CD4-positive, alpha-beta T cell (primary cell): ENCODE measurements around the gene CADPS. TPM values are rescaled to one million over a fixed set of nuclear protein-coding genes. Genes with fewer than 3 reads are reported as not detected.

Experiments
- ATAC-seq: fragments of 200-7000 bp; cut with Tn5 transposase; one replicate; pipeline ENCODE4 v1.10.0; 2022; ENCODE audit warnings: mild to moderate bottlenecking; ENCODE audit not compliant: poor library complexity
- CTCF ChIA-PET: fragments of 350-600 bp; sonication (Branson Sonifier 250); formaldehyde crosslinking; loops from one replicate; lab custom pipeline; 2021; ENCODE audit warnings: antibody characterized with exemption, inconsistent platforms; lab: Charles Lee
- POLR2A ChIA-PET: fragments of 350-600 bp; sonication (Branson Sonifier 250); formaldehyde crosslinking; loops from one replicate; lab custom pipeline; 2021; ENCODE audit warnings: antibody characterized with exemption, inconsistent platforms; lab: Charles Lee
- DNase-seq, 14 experiments: peaks; one replicate each; pipeline ENCODE4 v3.0.0-alpha.2; 2013 to 2020; ENCODE audit warnings: mixed read lengths in 2 of 14
- H3K27ac ChIP-seq, 2 donors: one replicate each; pipeline versions ENCODE4 v1.5.1 to v1.7.0; 2013; ENCODE audit warnings: low read length in 2 of 2, low read depth in 1 of 2, mild to moderate bottlenecking in 1 of 2
- H3K27me3 ChIP-seq, 2 experiments: 1 replicate in 1 of 2; 2 replicates in 1 of 2; pipeline versions ENCODE4 v1.6.1 to v1.7.0; 2013; ENCODE audit warnings: low read length in 2 of 2, control low read depth in 1 of 2, mild to moderate bottlenecking in 1 of 2, moderate library complexity in 1 of 2; ENCODE audit not compliant: insufficient read depth in 2 of 2, control insufficient read depth in 1 of 2
- H3K36me3 ChIP-seq: one replicate; pipeline ENCODE4 v1.6.1; 2013; ENCODE audit warnings: low read length, control low read depth; ENCODE audit not compliant: insufficient read depth
- H3K4me1 ChIP-seq: one replicate; pipeline ENCODE4 v1.6.1; 2013; ENCODE audit warnings: low read length, control low read depth; ENCODE audit not compliant: insufficient read depth
- H3K4me3 ChIP-seq: one replicate; pipeline ENCODE4 v1.5.1; 2013; ENCODE audit warnings: mild to moderate bottlenecking, low read length, moderate library complexity
- H3K9me3 ChIP-seq, 2 experiments: 1 replicate in 1 of 2; 2 replicates in 1 of 2; pipeline versions ENCODE4 v1.6.1 to v1.7.0; 2013; ENCODE audit warnings: low read length in 2 of 2, mild to moderate bottlenecking in 2 of 2, control low read depth in 1 of 2, moderate library complexity in 1 of 2; ENCODE audit not compliant: control insufficient read depth in 1 of 2, insufficient read depth in 1 of 2
- H3K27ac Mint-ChIP-seq: one replicate; pipeline ENCODE4 v1.8.0; 2020; ENCODE audit warnings: mixed read lengths
- H3K27me3 Mint-ChIP-seq: one replicate; pipeline ENCODE4 v1.8.0; 2021; ENCODE audit warnings: mixed read lengths
- H3K36me3 Mint-ChIP-seq: one replicate; pipeline ENCODE4 v1.8.0; 2021; ENCODE audit warnings: low read depth, mixed read lengths
- H3K4me1 Mint-ChIP-seq: one replicate; pipeline ENCODE4 v1.8.0; 2021; ENCODE audit warnings: low read depth, mixed read lengths
- H3K4me3 Mint-ChIP-seq: one replicate; pipeline ENCODE4 v1.8.0; 2020; ENCODE audit warnings: mild to moderate bottlenecking, mixed read lengths
- H3K9me3 Mint-ChIP-seq: one replicate; pipeline ENCODE4 v1.8.0; 2020; ENCODE audit warnings: mixed read lengths
- intact Hi-C, 2 experiments: fragments of 100-400 bp; cut with DNase I in 1 of 2; cut with micrococcal nuclease in 1 of 2; formaldehyde crosslinking; loops; one replicate each; pipeline versions ENCODE4 v1.15.1 to v1.9.0; 2023 to 2025; cut with DNase I, micrococcal nuclease
- total RNA-seq, 174 experiments: library from RNA in 2 of 174; stranded (reverse) in 2 of 174; gene quantifications; one replicate each; pipeline ENCODE4 v1.2.3 and lab custom pipeline; 2021 to 2026
- TF ChIP-seq, protein P1 (sequence below): fragments of 200-600 bp; IDR thresholded peaks from one replicate; pipeline ENCODE4 v1.8.0; 2022; ENCODE audit warnings: antibody characterized with exemption, mild to moderate bottlenecking

Gene CADPS
- total RNA-seq, 2 experiments from 2014 or later, result not detected

DNA sequence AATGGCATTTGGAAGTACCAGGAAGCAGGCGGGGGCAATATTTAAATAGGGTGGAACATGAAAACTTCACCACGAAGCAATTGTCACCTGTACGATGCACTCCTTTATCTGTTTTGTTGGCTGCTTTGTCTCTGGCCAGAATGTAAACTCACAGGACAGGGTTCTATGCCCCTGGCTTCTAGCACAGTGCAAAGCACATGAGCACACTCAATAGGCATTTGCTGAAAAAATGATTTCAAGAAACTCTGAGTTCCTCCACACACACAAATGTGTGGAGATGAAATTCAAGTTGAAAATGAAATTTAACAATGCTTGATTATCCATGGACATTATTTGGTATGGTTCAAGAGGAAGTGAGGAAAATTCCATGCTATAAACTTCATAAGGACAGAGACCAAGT, 272.2 kb downstream of the CADPS start:
- Mint-ChIP-seq H3K9me3 (no peaks in the 10 kb centered on the region), H3K36me3 (no peaks in the 10 kb centered on the region), H3K27ac (no peak overlapping the region), H3K4me1 (no peaks in the 10 kb centered on the region), H3K27me3 (no peaks in the 10 kb centered on the region), H3K4me3 (no peak overlapping the region)
- Histone ChIP-seq H3K4me3 (no peak overlapping the region), H3K9me3 (peaks cover 0 to 6% of the 10 kb centered on the region in 2 experiments), H3K27ac (no peak overlapping the region), H3K4me1 (no peaks in the 10 kb centered on the region), H3K27me3 (no peaks in the 10 kb centered on the region), H3K36me3 (no peaks in the 10 kb centered on the region)
- DNase-seq (no peak), ATAC-seq (no peak)
- intact Hi-C loops, result no loop called here
- POLR2A ChIA-PET, result no interaction called here
- TF ChIP-seq, protein P1, sequence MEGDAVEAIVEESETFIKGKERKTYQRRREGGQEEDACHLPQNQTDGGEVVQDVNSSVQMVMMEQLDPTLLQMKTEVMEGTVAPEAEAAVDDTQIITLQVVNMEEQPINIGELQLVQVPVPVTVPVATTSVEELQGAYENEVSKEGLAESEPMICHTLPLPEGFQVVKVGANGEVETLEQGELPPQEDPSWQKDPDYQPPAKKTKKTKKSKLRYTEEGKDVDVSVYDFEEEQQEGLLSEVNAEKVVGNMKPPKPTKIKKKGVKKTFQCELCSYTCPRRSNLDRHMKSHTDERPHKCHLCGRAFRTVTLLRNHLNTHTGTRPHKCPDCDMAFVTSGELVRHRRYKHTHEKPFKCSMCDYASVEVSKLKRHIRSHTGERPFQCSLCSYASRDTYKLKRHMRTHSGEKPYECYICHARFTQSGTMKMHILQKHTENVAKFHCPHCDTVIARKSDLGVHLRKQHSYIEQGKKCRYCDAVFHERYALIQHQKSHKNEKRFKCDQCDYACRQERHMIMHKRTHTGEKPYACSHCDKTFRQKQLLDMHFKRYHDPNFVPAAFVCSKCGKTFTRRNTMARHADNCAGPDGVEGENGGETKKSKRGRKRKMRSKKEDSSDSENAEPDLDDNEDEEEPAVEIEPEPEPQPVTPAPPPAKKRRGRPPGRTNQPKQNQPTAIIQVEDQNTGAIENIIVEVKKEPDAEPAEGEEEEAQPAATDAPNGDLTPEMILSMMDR, result no peak
- CTCF ChIA-PET, result no interaction called here

DNA sequence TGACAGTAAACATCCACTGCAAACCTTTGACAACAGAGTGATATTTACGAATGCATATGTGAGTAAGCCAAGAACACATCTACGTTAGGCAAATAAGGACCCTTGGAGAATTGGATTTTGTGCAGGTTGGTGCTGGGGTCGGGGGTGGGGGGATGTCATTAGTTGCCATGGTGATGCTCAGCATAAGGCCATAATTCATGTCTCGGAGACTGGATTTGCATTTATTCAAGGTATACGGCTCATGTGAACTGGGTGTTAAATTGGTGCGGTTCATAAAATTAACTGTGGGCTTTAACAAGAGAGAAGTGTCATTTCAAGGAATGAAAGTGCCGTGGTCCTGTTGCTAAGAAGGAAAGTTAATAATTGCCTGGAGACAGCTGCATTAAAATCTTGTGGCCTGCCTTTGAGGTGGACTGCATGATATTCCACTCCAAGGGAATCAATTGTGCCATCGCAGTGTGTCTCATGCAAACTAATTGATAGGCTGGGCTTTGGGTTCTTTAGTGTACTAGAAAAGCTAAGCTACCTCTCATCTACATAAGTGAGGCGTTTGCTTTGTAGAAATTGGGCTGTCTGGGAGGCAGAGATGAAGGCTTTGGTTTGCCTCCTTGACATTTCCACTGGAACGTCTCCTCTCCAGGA, 273.0 kb downstream of the CADPS start:
- Histone ChIP-seq H3K36me3 (no peaks in the 10 kb centered on the region), H3K27ac (no peak overlapping the region), H3K4me3 (no peak overlapping the region), H3K9me3 (peaks cover 0 to 3% of the 10 kb centered on the region in 2 experiments), H3K27me3 (no peaks in the 10 kb centered on the region), H3K4me1 (no peaks in the 10 kb centered on the region)
- ChIA-PET CTCF (no interaction called here), POLR2A (no interaction called here)
- Mint-ChIP-seq H3K4me3 (no peak overlapping the region), H3K27me3 (no peaks in the 10 kb centered on the region), H3K9me3 (no peaks in the 10 kb centered on the region), H3K36me3 (no peaks in the 10 kb centered on the region), H3K27ac (no peak overlapping the region), H3K4me1 (no peaks in the 10 kb centered on the region)
- DNase-seq (no peak), ATAC-seq (no peak)
- TF ChIP-seq, protein P1, result no peak
- intact Hi-C loops, result no loop called here

DNA sequence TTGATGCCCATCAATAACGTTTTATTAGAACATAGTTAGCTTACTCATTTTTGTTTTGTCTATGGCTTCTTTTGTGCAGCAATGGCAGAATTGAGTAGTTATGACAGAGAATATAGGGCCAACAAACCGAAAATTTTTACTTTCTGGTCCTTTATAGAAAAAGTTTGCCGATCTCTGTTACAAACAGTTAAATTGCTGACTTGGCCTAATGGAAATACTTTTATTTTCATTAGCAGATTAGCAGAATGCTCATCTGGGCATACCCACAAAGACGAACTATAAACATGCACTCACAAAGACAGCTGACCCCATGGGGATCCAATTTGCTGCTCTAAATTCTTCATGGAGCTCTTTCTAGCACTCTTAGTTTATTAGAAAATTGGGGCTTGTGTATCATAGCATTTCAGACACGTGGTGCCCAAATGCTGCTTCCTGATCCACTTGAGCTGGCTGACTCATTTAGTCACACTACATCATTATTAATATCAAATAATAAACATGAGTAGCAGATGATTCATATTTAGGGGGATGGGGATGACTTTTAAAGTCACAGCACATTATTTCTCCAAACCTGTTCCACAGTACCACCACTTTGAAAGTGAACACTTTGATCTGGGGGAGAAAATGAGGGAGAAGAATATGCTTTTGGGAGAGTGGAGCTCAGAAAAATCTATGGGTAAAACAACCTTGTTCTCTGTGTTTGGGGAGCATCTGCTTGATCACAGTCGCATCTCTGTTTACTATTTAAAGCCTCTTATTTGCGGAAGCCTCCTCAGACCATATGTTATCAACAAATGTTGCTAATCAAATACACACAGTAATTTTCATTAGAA, 273.8 kb downstream of the CADPS start:
- TF ChIP-seq, protein P1, result no peak
- ATAC-seq, result no peak

More for the DNA sequence above, 273.8 kb downstream of the CADPS start:
- intact Hi-C loops, result no loop called here
- Mint-ChIP-seq H3K27me3 (no peaks in the 10 kb centered on the region), H3K9me3 (no peaks in the 10 kb centered on the region), H3K27ac (no peak overlapping the region), H3K36me3 (no peaks in the 10 kb centered on the region), H3K4me1 (no peaks in the 10 kb centered on the region), H3K4me3 (no peak overlapping the region)
- POLR2A ChIA-PET, result no interaction called here
- no peaks in the 10 kb centered on the region for H3K27me3 ChIP-seq
- no peak for DNase-seq
- no peaks in the 10 kb centered on the region for H3K9me3 ChIP-seq
- H3K4me3 ChIP-seq, result no peak overlapping the region
- no peak overlapping the region for H3K27ac ChIP-seq
- CTCF ChIA-PET, result no interaction called here
- H3K4me1 ChIP-seq, result no peaks in the 10 kb centered on the region
- no peaks in the 10 kb centered on the region for H3K36me3 ChIP-seq
